OCI-LY3 (cell line): Measurements from ENCODE around the gene SCYGR8.

Source experiments
- CTCF ChIP-seq: fragments of 200-600, 300-600 bp; sonication (generic); IDR thresholded peaks from 2 replicates; pipeline ENCODE4 v1.5.1; 2014; ENCODE audit warnings: antibody characterized with exemption, low read length, low read depth
- EZH2phosphoT487 ChIP-seq: fragments of 200-600 bp; shearing (Covaris generic); IDR thresholded peaks from 2 replicates; pipeline ENCODE4 v1.6.1; 2018; ENCODE audit warnings: antibody characterized with exemption, mixed run types, low read depth

GRCh38 chr2:227772197-227772661 is 26.5 kb downstream of the SCYGR8 start:
- TF ChIP-seq CTCF = no peak
- no peak for TF ChIP-seq EZH2phosphoT487
